ENCODE measurements around the gene RNASE13.

RNASE13 gene

DNA sequence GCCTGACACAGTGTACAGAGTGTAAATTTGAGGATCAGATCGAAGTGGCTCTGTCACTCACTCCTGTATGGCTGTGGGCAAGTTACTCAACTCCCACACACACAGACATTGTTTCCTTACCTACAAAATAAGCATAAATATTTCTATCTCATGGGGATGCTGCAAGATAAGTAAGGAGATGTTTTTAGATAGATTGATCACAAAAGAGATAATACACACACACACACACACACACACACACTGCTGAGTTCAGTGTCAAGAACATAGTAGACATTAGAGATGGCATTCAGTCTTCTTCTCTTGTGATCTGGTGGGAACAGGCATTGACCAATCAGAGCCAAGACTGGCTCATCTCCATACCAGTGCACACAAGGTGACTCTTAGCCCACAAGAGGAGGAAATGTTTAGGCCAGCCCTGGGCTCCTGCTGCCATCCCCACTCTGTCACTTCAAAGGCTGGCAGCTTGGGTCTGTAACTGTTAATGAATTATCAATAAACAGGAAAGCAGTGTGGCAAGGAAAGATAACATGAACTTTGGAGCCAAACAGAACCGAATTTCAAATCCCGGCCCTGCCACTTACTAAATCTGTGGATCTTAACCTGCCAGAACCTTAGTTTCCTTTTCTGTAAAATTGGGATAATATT, 19.6 kb upstream of the RNASE13 start:
- no peak overlapping the region for H3K27ac ChIP-seq (ENCODE audit: low read length)
- H3K27me3 ChIP-seq (ENCODE audit: control insufficient read depth, insufficient read depth, low read length) = no peaks in the 10 kb centered on the region
- DNase-seq (ENCODE audit: low read depth, low spot score) = no peak
- H3K4me1 ChIP-seq (ENCODE audit: control insufficient read depth, insufficient read depth, low read length) = 0 out of 2 replicates have a peak, but pooled peaks cover 1% of the 10 kb centered on the region
- H3K36me3 ChIP-seq (ENCODE audit: control insufficient read depth, insufficient read depth, low read length) = no peaks in the 10 kb centered on the region
- H3K9me3 ChIP-seq (ENCODE audit: control insufficient read depth, insufficient read depth, low read length) = no peaks in the 10 kb centered on the region
- no CpG with 5 or more reads among the region's 3 CpGs for WGBS (ENCODE audit: insufficient coverage, insufficient read length)
- no peak overlapping the region for H3K4me3 ChIP-seq (ENCODE audit: low read length)

GRCh38 chr14:21053184-21054122, 18.8 kb upstream of the RNASE13 start:
- H3K36me3 ChIP-seq (ENCODE audit: control insufficient read depth, insufficient read depth, low read length) = no peaks in the 10 kb centered on the region
- no peak overlapping the region for H3K27ac ChIP-seq (ENCODE audit: low read length)
- H3K4me3 ChIP-seq (ENCODE audit: low read length) = no peak overlapping the region
- no peaks in the 10 kb centered on the region for H3K27me3 ChIP-seq (ENCODE audit: control insufficient read depth, insufficient read depth, low read length)
- H3K4me1 ChIP-seq (ENCODE audit: control insufficient read depth, insufficient read depth, low read length) = 0 out of 2 replicates have a peak, but pooled peaks cover 1% of the 10 kb centered on the region
- H3K9me3 ChIP-seq (ENCODE audit: control insufficient read depth, insufficient read depth, low read length) = no peaks in the 10 kb centered on the region
- WGBS (ENCODE audit: insufficient coverage, insufficient read length) = no CpG with 5 or more reads among the region's 20 CpGs
- no peak for DNase-seq (ENCODE audit: low read depth, low spot score)

GRCh38 chr14:21050597-21050996, 16.0 kb upstream of the RNASE13 start:
- no peak for DNase-seq (ENCODE audit: low read depth, low spot score)
- Histone ChIP-seq H3K9me3 (ENCODE audit: control insufficient read depth, insufficient read depth, low read length) (no peaks in the 10 kb centered on the region), H3K4me3 (ENCODE audit: low read length) (no peak overlapping the region), H3K36me3 (ENCODE audit: control insufficient read depth, insufficient read depth, low read length) (no peaks in the 10 kb centered on the region), H3K27ac (ENCODE audit: low read length) (no peak overlapping the region), H3K4me1 (ENCODE audit: control insufficient read depth, insufficient read depth, low read length) (no peaks in the 10 kb centered on the region), H3K27me3 (ENCODE audit: control insufficient read depth, insufficient read depth, low read length) (no peaks in the 10 kb centered on the region)
- WGBS (ENCODE audit: insufficient coverage, insufficient read length) = no CpG with 5 or more reads among the region's 3 CpGs

DNA sequence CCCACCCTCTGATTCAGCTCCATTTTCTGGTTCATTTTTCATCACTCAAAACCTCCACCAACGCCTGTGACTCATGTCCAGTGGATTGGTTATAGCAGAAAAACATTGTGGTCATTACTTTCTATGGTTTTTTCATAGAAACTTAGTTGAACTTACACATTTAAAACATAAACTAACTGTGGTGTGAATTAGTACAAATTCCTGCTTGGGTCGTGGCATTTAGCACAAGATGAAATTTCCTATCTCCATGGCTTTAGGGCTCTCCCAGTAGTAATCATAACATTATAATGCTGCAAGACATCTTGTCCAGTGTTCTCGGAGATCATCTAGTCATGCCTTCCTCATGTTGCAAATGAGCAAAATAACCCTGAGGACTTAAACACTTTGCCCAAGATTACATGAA, 14.7 kb upstream of the RNASE13 start:
- Histone ChIP-seq H3K4me3 (ENCODE audit: low read length) (no peak overlapping the region), H3K36me3 (ENCODE audit: control insufficient read depth, insufficient read depth, low read length) (no peaks in the 10 kb centered on the region), H3K27ac (ENCODE audit: low read length) (no peak overlapping the region), H3K9me3 (ENCODE audit: control insufficient read depth, insufficient read depth, low read length) (no peaks in the 10 kb centered on the region), H3K27me3 (ENCODE audit: control insufficient read depth, insufficient read depth, low read length) (no peaks in the 10 kb centered on the region), H3K4me1 (ENCODE audit: control insufficient read depth, insufficient read depth, low read length) (no peaks in the 10 kb centered on the region)
- no CpG with 5 or more reads among the region's 3 CpGs for WGBS (ENCODE audit: insufficient coverage, insufficient read length)
- DNase-seq (ENCODE audit: low read depth, low spot score) = no peak

- H3K36me3 ChIP-seq (ENCODE audit: control insufficient read depth, insufficient read depth, low read length) = no peaks in the 10 kb centered on the region
- DNase-seq (ENCODE audit: low read depth, low spot score) = no peak
- no peaks in the 10 kb centered on the region for H3K4me1 ChIP-seq (ENCODE audit: control insufficient read depth, insufficient read depth, low read length)
- WGBS (ENCODE audit: insufficient coverage, insufficient read length) = no CpG with 5 or more reads among the region's 2 CpGs
- no peaks in the 10 kb centered on the region for H3K27me3 ChIP-seq (ENCODE audit: control insufficient read depth, insufficient read depth, low read length)
- H3K9me3 ChIP-seq (ENCODE audit: control insufficient read depth, insufficient read depth, low read length) = no peaks in the 10 kb centered on the region
- H3K27ac ChIP-seq (ENCODE audit: low read length) = no peak overlapping the region
- H3K4me3 ChIP-seq (ENCODE audit: low read length) = no peak overlapping the region
Observed at GRCh38 chr14:21048638-21049037, 14.0 kb upstream of the RNASE13 start.

DNA sequence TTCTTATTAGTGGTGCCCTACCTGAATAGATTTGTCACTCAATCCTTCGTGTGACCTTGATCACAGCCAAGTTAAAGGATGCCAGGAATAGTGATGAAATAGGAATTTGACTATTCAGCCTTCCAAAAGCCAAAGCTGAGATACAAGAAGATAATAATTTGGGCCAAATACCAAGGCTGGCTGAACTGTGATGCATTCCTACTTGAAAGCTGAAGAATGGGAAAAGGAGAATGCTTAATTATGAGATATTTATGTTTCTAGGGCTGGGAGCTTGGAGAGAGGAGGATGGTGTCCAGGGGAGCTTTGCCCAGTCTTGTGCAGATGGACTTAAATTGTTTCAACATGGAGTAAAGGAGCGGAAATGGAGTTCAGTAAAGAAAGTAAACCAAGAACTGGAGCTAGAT, 12.8 kb upstream of the RNASE13 start:
- no peaks in the 10 kb centered on the region for H3K9me3 ChIP-seq (ENCODE audit: control insufficient read depth, insufficient read depth, low read length)
- no peaks in the 10 kb centered on the region for H3K36me3 ChIP-seq (ENCODE audit: control insufficient read depth, insufficient read depth, low read length)
- WGBS (ENCODE audit: insufficient coverage, insufficient read length) = no CpG with 5 or more reads among the region's 2 CpGs
- H3K4me3 ChIP-seq (ENCODE audit: low read length) = no peak overlapping the region
- no peaks in the 10 kb centered on the region for H3K4me1 ChIP-seq (ENCODE audit: control insufficient read depth, insufficient read depth, low read length)
- H3K27me3 ChIP-seq (ENCODE audit: control insufficient read depth, insufficient read depth, low read length) = no peaks in the 10 kb centered on the region
- no peak overlapping the region for H3K27ac ChIP-seq (ENCODE audit: low read length)
- no peak for DNase-seq (ENCODE audit: low read depth, low spot score)

- no CpG with 5 or more reads among the region's 6 CpGs for WGBS (ENCODE audit: insufficient coverage, insufficient read length)
- H3K4me3 ChIP-seq (ENCODE audit: low read length) = no peak overlapping the region
- DNase-seq (ENCODE audit: low read depth, low spot score) = no peak
- H3K9me3 ChIP-seq (ENCODE audit: control insufficient read depth, insufficient read depth, low read length) = no peaks in the 10 kb centered on the region
- no peak overlapping the region for H3K27ac ChIP-seq (ENCODE audit: low read length)
- H3K27me3 ChIP-seq (ENCODE audit: control insufficient read depth, insufficient read depth, low read length) = no peaks in the 10 kb centered on the region
- peaks cover 1% of the 10 kb centered on the region; the same call in 1 of the 2 replicates for H3K4me1 ChIP-seq (ENCODE audit: control insufficient read depth, insufficient read depth, low read length)
- H3K36me3 ChIP-seq (ENCODE audit: control insufficient read depth, insufficient read depth, low read length) = no peaks in the 10 kb centered on the region
Observed at GRCh38 chr14:21043974-21044618, 9.5 kb upstream of the RNASE13 start.

- Histone ChIP-seq H3K4me3 (ENCODE audit: low read length) (no peak overlapping the region), H3K27me3 (ENCODE audit: control insufficient read depth, insufficient read depth, low read length) (no peaks in the 10 kb centered on the region), H3K27ac (ENCODE audit: low read length) (no peak overlapping the region), H3K36me3 (ENCODE audit: control insufficient read depth, insufficient read depth, low read length) (no peaks in the 10 kb centered on the region), H3K9me3 (ENCODE audit: control insufficient read depth, insufficient read depth, low read length) (no peaks in the 10 kb centered on the region), H3K4me1 (ENCODE audit: control insufficient read depth, insufficient read depth, low read length) (peaks cover 2% of the 10 kb centered on the region; the same call in 1 of the 2 replicates)
- WGBS (ENCODE audit: insufficient coverage, insufficient read length) = no CpG with 5 or more reads among the region's 2 CpGs
- no peak for DNase-seq (ENCODE audit: low read depth, low spot score)
Observed at GRCh38 chr14:21043387-21043973, 8.9 kb upstream of the RNASE13 start.

GRCh38 chr14:21042918-21043317, 8.3 kb upstream of the RNASE13 start:
- Histone ChIP-seq H3K4me1 (ENCODE audit: control insufficient read depth, insufficient read depth, low read length) (peaks cover 2% of the 10 kb centered on the region; the same call in 1 of the 2 replicates), H3K9me3 (ENCODE audit: control insufficient read depth, insufficient read depth, low read length) (no peaks in the 10 kb centered on the region), H3K27ac (ENCODE audit: low read length) (no peak overlapping the region), H3K4me3 (ENCODE audit: low read length) (no peak overlapping the region), H3K27me3 (ENCODE audit: control insufficient read depth, insufficient read depth, low read length) (no peaks in the 10 kb centered on the region), H3K36me3 (ENCODE audit: control insufficient read depth, insufficient read depth, low read length) (no peaks in the 10 kb centered on the region)
- WGBS (ENCODE audit: insufficient coverage, insufficient read length) = no CpG with 5 or more reads among the region's 8 CpGs
- DNase-seq (ENCODE audit: low read depth, low spot score) = no peak
